Neural cell (in vitro differentiated cells): Measurements from ENCODE around the gene RASA4B. TPM values are rescaled to one million over a fixed set of nuclear protein-coding genes. Genes with fewer than 3 reads are reported as not detected.

ENCODE experiments used
- H2AFZ ChIP-seq: fragments of 200-600, 300-800 bp; sonication (generic), shearing (Covaris generic); 2 replicates; pipeline ENCODE4 v1.6.0; 2014; ENCODE audit warnings: low read depth, mild to moderate bottlenecking, antibody characterized with exemption, low read length, moderate library complexity
- H3F3A ChIP-seq: fragments of 200-600 bp; shearing (Covaris generic); 2 replicates; pipeline ENCODE4 v1.6.1; 2016; ENCODE audit warnings: mild to moderate bottlenecking, moderate library complexity, mixed read lengths, antibody characterized with exemption, low read length; ENCODE audit not compliant: insufficient read depth, poor library complexity, severe bottlenecking
- H3K27ac ChIP-seq: fragments of 200-600, 300-800 bp; sonication (generic), shearing (Covaris generic); 2 replicates; pipeline ENCODE4 v1.5.1; 2014; ENCODE audit warnings: mild to moderate bottlenecking, low read length, moderate library complexity
- H3K27me3 ChIP-seq: fragments of 300-800, 200-600 bp; sonication (generic), shearing (Covaris generic); 2 replicates; pipeline ENCODE4 v1.6.0; 2014; ENCODE audit warnings: mild to moderate bottlenecking, low read depth, low read length, moderate library complexity; ENCODE audit not compliant: insufficient read depth
- H3K36me3 ChIP-seq: fragments of 300-800, 200-600 bp; sonication (generic), shearing (Covaris generic); 2 replicates; pipeline ENCODE4 v1.5.1; 2014; ENCODE audit warnings: mild to moderate bottlenecking, antibody characterized with exemption, low read length, moderate library complexity; ENCODE audit not compliant: insufficient read depth
- H3K4me2 ChIP-seq: fragments of 300-800, 200-600 bp; sonication (generic), shearing (Covaris generic); 2 replicates; pipeline ENCODE4 v1.6.0; 2014; ENCODE audit warnings: mild to moderate bottlenecking, low read length
- H3K4me3 ChIP-seq: fragments of 300-800, 200-600 bp; sonication (generic), shearing (Covaris generic); 2 replicates; pipeline ENCODE4 v1.5.1; 2014; ENCODE audit warnings: mild to moderate bottlenecking, low read length, moderate library complexity
- H3K79me2 ChIP-seq: fragments of 200-600 bp; shearing (Covaris generic); replicated peaks from 2 replicates; pipeline ENCODE4 v1.6.0; 2014; ENCODE audit warnings: mild to moderate bottlenecking, low read length, moderate library complexity; ENCODE audit not compliant: insufficient read depth
- H3K9ac ChIP-seq: fragments of 300-800, 200-600 bp; sonication (generic), shearing (Covaris generic); 2 replicates; pipeline ENCODE4 v1.6.1; 2016; ENCODE audit warnings: mild to moderate bottlenecking, low read length, mixed read lengths
- H3K9me2 ChIP-seq: fragments of 200-600 bp; shearing (Covaris generic); 2 replicates; pipeline ENCODE4 v1.6.1; 2016; ENCODE audit warnings: mild to moderate bottlenecking, low read length, mixed read lengths; ENCODE audit not compliant: insufficient read depth
- H3K9me3 ChIP-seq: fragments of 200-600, 300-800 bp; sonication (generic), shearing (Covaris generic); 2 replicates; pipeline ENCODE4 v1.6.1; 2016; ENCODE audit warnings: mild to moderate bottlenecking, mixed run types, low read length, moderate library complexity, mixed read lengths
- H4K20me1 ChIP-seq: fragments of 200-600 bp; shearing (Covaris generic); 2 replicates; pipeline ENCODE4 v1.6.1; 2016; ENCODE audit warnings: mild to moderate bottlenecking, mixed run types; ENCODE audit not compliant: insufficient read depth
- CTCF ChIP-seq: fragments of 450-650 bp; IDR thresholded peaks from 2 replicates; pipeline ENCODE4 v1.5.1; 2014; ENCODE audit warnings: antibody characterized with exemption, mild to moderate bottlenecking, moderate library complexity; ENCODE audit not compliant: poor library complexity, severe bottlenecking
- EP300 ChIP-seq: fragments of 450-650 bp; conservative IDR thresholded peaks from 2 replicates; pipeline ENCODE4 v1.6.1; 2014; ENCODE audit warnings: antibody characterized with exemption, mild to moderate bottlenecking, moderate library complexity; ENCODE audit not compliant: poor library complexity, severe bottlenecking
- EZH2 ChIP-seq: fragments of 200-600, 300-800 bp; shearing (Covaris generic), sonication (generic); IDR thresholded peaks from 2 replicates; pipeline ENCODE4 v1.6.1; 2014; ENCODE audit warnings: antibody characterized with exemption, low read length, borderline replicate concordance, mild to moderate bottlenecking; ENCODE audit not compliant: insufficient read depth, poor library complexity, severe bottlenecking
- POLR2AphosphoS5 ChIP-seq: IDR thresholded peaks from 2 replicates; pipeline ENCODE4 v1.6.1; 2012
- RAD21 ChIP-seq: fragments of 450-650 bp; conservative IDR thresholded peaks from 2 replicates; pipeline ENCODE4 v1.6.1; 2014; ENCODE audit warnings: antibody characterized with exemption, mild to moderate bottlenecking, moderate library complexity
- REST ChIP-seq: IDR thresholded peaks from 2 replicates; pipeline ENCODE4 v1.6.1; 2012; ENCODE audit warnings: borderline replicate concordance
- SMC3 ChIP-seq: fragments of 450-650 bp; conservative IDR thresholded peaks from 2 replicates; pipeline ENCODE4 v1.6.1; 2014; ENCODE audit warnings: antibody characterized with exemption, mild to moderate bottlenecking, moderate library complexity; ENCODE audit not compliant: poor library complexity
- TAF1 ChIP-seq: IDR thresholded peaks from 2 replicates; pipeline ENCODE4 v1.6.1; 2012; ENCODE audit warnings: low read depth
- polyA plus RNA-seq: library from polyadenylated mRNA; depleted of rRNA; stranded (reverse); fragments of >200 nt; gene quantifications from 2 replicates; pipeline ENCODE4 v1.2.3, GENCODE V29; 2014

Gene RASA4B
- polyA plus RNA-seq, 1 donor from 2014 or later: 31.9 TPM

GRCh38 chr7:102469972-102470825, 47.4 kb downstream of the RASA4B start:
- H3K36me3 ChIP-seq: no peaks in the 10 kb centered on the region

GRCh38 chr7:102469351-102469971, 48.1 kb downstream of the RASA4B start:
- H3K4me2 ChIP-seq: no peak overlapping the region
- H3K9me3 ChIP-seq: no peaks in the 10 kb centered on the region
- no peaks in the 10 kb centered on the region for H4K20me1 ChIP-seq
- TF ChIP-seq EZH2 (no peak), RAD21 (no peak), EP300 (no peak), CTCF (no peak)
- no peak overlapping the region for H2AFZ ChIP-seq
- no peak overlapping the region for H3K9ac ChIP-seq
- no peak overlapping the region for H3K4me3 ChIP-seq
- H3K27ac ChIP-seq: no peak overlapping the region
- no peaks in the 10 kb centered on the region for H3K27me3 ChIP-seq
- H3F3A ChIP-seq: no peaks in the 10 kb centered on the region
- H3K36me3 ChIP-seq: no peaks in the 10 kb centered on the region
- peaks cover 4% of the 10 kb centered on the region for H3K79me2 ChIP-seq
- H3K9me2 ChIP-seq: no peaks in the 10 kb centered on the region

More at GRCh38 chr7:102469972-102470825, 47.4 kb downstream of the RASA4B start:
- H3K79me2 ChIP-seq: peaks cover 2% of the 10 kb centered on the region
- no peaks in the 10 kb centered on the region for H3F3A ChIP-seq
- no peak overlapping the region for H3K9ac ChIP-seq
- no peaks in the 10 kb centered on the region for H3K27me3 ChIP-seq
- no peaks in the 10 kb centered on the region for H3K9me2 ChIP-seq
- no peak overlapping the region for H3K4me3 ChIP-seq
- H4K20me1 ChIP-seq: no peaks in the 10 kb centered on the region
- H3K27ac ChIP-seq: no peak overlapping the region
- TF ChIP-seq TAF1: no peak
- TF ChIP-seq POLR2AphosphoS5: no peak
- TF ChIP-seq RAD21: no peak
- no peak for TF ChIP-seq EZH2
- TF ChIP-seq REST: no peak
- TF ChIP-seq EP300: no peak
- no peak for TF ChIP-seq SMC3
- no peaks in the 10 kb centered on the region for H3K9me3 ChIP-seq
- H3K4me2 ChIP-seq: no peak overlapping the region
- no peak overlapping the region for H2AFZ ChIP-seq
